Body of pancreas (tissue), 4 donors: Measurements from ENCODE around the gene NLRC4. TPM values are rescaled to one million over a fixed set of nuclear protein-coding genes. Genes with fewer than 3 reads are reported as not detected.
A peak's percentile ranks its signal among the peaks of the same experiment; 100 is the strongest.
"Not testable (repeated sequence)": the region's sequence is repeated elsewhere in the genome, so short reads cannot be mapped to it uniquely, and the experiment has no call there.

ENCODE experiments used
- ATAC-seq: fragments of 150-250 bp; one replicate; pipeline ENCODE4 v1.9.1; 2016
- DNase-seq, 4 donors: peaks; one replicate each; pipeline ENCODE4 v3.0.0-alpha.2; 2019
- H3K27ac ChIP-seq, 4 donors: fragments of 200-600 bp; sonication (generic); 1 replicate in 3 of 4; 2 replicates in 1 of 4; pipeline versions ENCODE4 v1.5.1 to v1.6.1; 2016 to 2019; ENCODE audit warnings: mild to moderate bottlenecking in 1 of 4, mixed read lengths in 1 of 4, moderate library complexity in 1 of 4
- H3K27me3 ChIP-seq, 2 donors: fragments of 200-600 bp; sonication (generic); one replicate each; pipeline ENCODE4 v1.6.0; 2016; ENCODE audit warnings: mild to moderate bottlenecking in 1 of 2
- H3K36me3 ChIP-seq, 2 donors: fragments of 200-600 bp; sonication (generic); replicated peaks in 1 of 2; 2 replicates each; pipeline ENCODE4 v1.5.1; 2016; ENCODE audit warnings: low read depth in 2 of 2; ENCODE audit not compliant: insufficient read depth in 1 of 2
- H3K4me1 ChIP-seq: fragments of 200-600 bp; sonication (generic); one replicate; pipeline ENCODE4 v1.6.0; 2016
- H3K4me3 ChIP-seq, 2 donors: fragments of 200-600 bp; sonication (generic); 1 replicate in 1 of 2; 2 replicates in 1 of 2; pipeline ENCODE4 v1.5.1; 2016 to 2019
- H3K9me3 ChIP-seq, 3 donors: fragments of 200-600 bp; sonication (generic); 1 replicate in 2 of 3; 2 replicates in 1 of 3; pipeline ENCODE4 v1.5.1; 2016
- POLR2A ChIP-seq, 3 donors: fragments of 450-650 bp; IDR thresholded peaks; one replicate each; pipeline ENCODE4 v1.6.1; 2016; ENCODE audit warnings: antibody characterized with exemption in 3 of 3, mild to moderate bottlenecking in 2 of 3
- WGBS, 2 donors: methylation state at CpG; one replicate each; pipeline ENCODE4 v1.1.5; 2017; 5-methylcytosine and 5-hydroxymethylcytosine counted together
- intact Hi-C: fragments of 100-400 bp; cut with DNase I; formaldehyde crosslinking; loops from one replicate; pipeline ENCODE4 v1.15.1; 2023
- total RNA-seq, 2 donors: library from RNA; depleted of rRNA; stranded (reverse); fragments of >200 nt; gene quantifications; one replicate each; pipeline ENCODE4 v1.1.0, GENCODE V29; 2016
- TF ChIP-seq, protein P1 (sequence below), 7 experiments: fragments of 450-650 bp in 4 of 7; fragments of 200-600 bp in 3 of 7; sonication (generic) in 3 of 7; IDR thresholded peaks; one replicate each; pipeline ENCODE4 v1.5.1; 2016 to 2019; ENCODE audit warnings: antibody characterized with exemption in 7 of 7

The NLRC4 gene, protein sequence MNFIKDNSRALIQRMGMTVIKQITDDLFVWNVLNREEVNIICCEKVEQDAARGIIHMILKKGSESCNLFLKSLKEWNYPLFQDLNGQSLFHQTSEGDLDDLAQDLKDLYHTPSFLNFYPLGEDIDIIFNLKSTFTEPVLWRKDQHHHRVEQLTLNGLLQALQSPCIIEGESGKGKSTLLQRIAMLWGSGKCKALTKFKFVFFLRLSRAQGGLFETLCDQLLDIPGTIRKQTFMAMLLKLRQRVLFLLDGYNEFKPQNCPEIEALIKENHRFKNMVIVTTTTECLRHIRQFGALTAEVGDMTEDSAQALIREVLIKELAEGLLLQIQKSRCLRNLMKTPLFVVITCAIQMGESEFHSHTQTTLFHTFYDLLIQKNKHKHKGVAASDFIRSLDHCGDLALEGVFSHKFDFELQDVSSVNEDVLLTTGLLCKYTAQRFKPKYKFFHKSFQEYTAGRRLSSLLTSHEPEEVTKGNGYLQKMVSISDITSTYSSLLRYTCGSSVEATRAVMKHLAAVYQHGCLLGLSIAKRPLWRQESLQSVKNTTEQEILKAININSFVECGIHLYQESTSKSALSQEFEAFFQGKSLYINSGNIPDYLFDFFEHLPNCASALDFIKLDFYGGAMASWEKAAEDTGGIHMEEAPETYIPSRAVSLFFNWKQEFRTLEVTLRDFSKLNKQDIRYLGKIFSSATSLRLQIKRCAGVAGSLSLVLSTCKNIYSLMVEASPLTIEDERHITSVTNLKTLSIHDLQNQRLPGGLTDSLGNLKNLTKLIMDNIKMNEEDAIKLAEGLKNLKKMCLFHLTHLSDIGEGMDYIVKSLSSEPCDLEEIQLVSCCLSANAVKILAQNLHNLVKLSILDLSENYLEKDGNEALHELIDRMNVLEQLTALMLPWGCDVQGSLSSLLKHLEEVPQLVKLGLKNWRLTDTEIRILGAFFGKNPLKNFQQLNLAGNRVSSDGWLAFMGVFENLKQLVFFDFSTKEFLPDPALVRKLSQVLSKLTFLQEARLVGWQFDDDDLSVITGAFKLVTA
- total RNA-seq: under 1 TPM in 1 of 2 donors, not detected in 1; 0.26 TPM

DNA sequence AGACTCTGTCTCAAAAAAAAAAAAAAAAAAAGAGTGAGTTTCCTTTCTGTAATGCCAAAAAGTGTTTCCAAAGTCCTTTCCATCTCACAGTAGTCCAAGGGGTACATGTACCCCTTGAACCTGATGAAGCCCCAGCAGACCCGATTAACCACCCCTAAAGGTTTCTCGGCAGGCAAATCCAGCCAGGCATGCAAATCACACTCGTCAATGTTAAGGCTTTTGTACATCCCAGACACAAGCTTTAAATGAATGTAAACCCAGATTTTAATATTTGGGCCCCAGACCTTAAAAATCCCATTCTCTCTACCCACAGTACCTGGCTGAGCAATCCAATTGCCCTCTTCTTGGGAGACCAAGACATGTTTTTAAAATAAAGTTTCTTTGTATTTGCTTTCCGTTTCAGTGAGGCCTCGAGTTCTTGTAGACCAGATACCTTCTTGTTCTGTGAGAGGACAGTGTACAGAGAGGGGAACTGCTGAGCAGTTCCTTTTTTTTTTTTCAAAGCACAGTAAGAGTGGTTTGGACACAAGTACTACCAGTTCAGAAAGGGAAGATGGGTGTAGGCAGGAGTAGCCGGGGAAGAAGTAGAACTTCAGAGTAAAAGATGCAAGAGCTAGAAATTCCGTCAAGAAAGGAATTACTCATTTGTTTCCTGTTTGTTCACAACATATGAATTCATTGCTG is at the start of gene NLRC4:
Gene NLRC4, minus strand, starts transcription at position 465 of the 684 bp plus-strand sequence. CDS start 8,111 bp downstream, outside the sequence.
- Histone ChIP-seq H3K36me3 (no peaks in the 10 kb centered on the region), H3K4me3 (no peak within 1 kb of the TSS), H3K4me1 (peaks cover 7% of the 10 kb centered on the region), H3K9me3 (no peaks in the 10 kb centered on the region), H3K27ac (peak within 1 kb of the TSS in 3 of 4 donors; percentile 14 to 52 (median 41)), H3K27me3 (no peaks in the 10 kb centered on the region)
- ATAC-seq: no peak
- peak in 1 of 4 donors; percentile 16 for DNase-seq
- intact Hi-C loops: no loop called here
- no peak for TF ChIP-seq POLR2A (IDR thresholded peaks at IDR 0.05)
- TF ChIP-seq, protein P1, sequence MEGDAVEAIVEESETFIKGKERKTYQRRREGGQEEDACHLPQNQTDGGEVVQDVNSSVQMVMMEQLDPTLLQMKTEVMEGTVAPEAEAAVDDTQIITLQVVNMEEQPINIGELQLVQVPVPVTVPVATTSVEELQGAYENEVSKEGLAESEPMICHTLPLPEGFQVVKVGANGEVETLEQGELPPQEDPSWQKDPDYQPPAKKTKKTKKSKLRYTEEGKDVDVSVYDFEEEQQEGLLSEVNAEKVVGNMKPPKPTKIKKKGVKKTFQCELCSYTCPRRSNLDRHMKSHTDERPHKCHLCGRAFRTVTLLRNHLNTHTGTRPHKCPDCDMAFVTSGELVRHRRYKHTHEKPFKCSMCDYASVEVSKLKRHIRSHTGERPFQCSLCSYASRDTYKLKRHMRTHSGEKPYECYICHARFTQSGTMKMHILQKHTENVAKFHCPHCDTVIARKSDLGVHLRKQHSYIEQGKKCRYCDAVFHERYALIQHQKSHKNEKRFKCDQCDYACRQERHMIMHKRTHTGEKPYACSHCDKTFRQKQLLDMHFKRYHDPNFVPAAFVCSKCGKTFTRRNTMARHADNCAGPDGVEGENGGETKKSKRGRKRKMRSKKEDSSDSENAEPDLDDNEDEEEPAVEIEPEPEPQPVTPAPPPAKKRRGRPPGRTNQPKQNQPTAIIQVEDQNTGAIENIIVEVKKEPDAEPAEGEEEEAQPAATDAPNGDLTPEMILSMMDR (IDR thresholded peaks at IDR 0.05): no peak
- WGBS, 2 donors: 71 to 87% methylated on average over 7 of the region's 7 CpGs

DNA sequence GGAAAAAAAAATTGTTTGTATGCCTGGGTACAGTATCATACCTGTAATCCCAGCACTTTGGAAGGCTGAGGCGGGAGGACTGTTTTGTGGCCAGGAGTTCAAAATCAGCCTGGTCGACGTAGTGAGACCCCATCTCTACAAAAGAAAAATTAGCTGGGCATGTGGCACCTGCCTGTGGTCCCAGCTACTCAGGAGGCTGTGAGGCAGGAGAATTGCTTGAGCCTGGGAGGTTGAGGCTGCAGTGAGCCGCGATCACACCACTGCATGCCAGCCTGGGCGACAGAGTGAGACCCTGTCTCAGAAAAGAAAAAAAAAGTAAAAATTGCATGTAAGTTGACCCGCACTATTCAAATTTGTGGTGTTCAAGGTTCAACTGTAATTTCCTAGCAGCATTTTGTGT is 45.9 kb upstream of the NLRC4 start:
- H3K27me3 ChIP-seq: no peaks in the 10 kb centered on the region
- peak overlapping the region in 1 of 4 donors; percentile 26 for H3K27ac ChIP-seq
- H3K9me3 ChIP-seq: no peaks in the 10 kb centered on the region
- 85 to 86% methylated on average over 7 of the region's 7 CpGs for WGBS, 2 donors
- no peaks in the 10 kb centered on the region for H3K36me3 ChIP-seq
- no peak overlapping the region for H3K4me3 ChIP-seq
- TF ChIP-seq POLR2A (IDR thresholded peaks at IDR 0.05): no peak
- TF ChIP-seq, protein P1 (IDR thresholded peaks at IDR 0.05): no peak
- peaks cover 8% of the 10 kb centered on the region for H3K4me1 ChIP-seq
- ATAC-seq (no peak), DNase-seq (no peak)
- intact Hi-C loops: no loop called here

DNA sequence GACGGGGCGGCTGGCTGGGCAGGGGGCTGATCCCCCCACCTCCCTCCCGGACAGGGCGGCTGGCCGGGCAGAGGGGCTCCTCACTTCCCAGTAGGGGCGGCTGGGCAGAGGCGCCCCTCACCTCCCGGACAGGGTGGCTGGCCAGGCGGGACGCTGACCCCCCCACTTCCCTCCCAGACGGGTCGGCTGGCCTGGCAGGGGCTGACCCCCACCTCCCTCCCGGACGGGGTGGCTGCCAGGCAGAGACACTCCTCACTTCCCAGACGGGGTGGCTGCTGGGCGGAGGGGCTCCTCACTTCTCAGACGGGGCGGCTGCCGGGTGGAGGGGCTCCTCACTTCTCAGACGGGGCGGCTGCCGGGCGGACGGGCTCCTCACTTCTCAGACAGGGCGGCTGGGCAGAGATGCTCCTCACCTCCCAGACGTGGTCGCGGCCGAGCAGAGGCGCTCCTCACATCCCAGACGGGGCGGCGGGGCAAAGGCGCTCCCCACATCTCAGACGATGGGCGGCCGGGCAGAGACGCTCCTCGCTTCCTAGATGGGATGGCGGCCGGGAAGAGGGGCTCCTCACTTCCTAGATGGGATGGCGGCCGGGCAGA is 29.4 kb upstream of the NLRC4 start:
- H3K4me3 ChIP-seq, intact Hi-C loops, H3K36me3 ChIP-seq, DNase-seq, H3K27me3 ChIP-seq, H3K9me3 ChIP-seq, H3K27ac ChIP-seq, ATAC-seq: not testable (repeated sequence)
- 94 to 96% methylated on average over 11 to 16 of the region's 43 CpGs for WGBS, 2 donors
- H3K4me1 ChIP-seq: peaks cover 16% of the 10 kb centered on the region

DNA sequence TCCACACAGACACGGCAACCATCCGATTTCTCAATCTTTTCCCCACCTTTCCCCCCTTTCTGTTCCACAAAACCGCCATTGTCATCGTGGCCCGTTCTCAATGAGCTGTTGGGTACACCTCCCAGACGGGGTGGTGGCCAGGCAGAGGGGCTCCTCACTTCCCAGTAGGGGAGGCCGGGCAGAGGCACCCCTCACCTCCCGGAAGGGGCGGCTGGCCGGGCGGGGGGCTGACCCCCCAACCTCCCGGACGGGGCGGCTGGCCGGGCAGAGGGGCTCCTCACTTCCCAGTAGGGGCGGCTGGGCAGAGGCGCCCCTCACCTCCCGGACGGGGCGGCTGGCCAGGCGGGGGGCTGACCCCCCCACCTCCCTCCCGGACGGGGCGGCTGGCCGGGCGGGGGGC is 28.8 kb upstream of the NLRC4 start:
- not testable (repeated sequence) for ATAC-seq, H3K36me3 ChIP-seq
- WGBS, 2 donors: 98 to 100% methylated on average over 5 to 7 of the region's 26 CpGs

DNA sequence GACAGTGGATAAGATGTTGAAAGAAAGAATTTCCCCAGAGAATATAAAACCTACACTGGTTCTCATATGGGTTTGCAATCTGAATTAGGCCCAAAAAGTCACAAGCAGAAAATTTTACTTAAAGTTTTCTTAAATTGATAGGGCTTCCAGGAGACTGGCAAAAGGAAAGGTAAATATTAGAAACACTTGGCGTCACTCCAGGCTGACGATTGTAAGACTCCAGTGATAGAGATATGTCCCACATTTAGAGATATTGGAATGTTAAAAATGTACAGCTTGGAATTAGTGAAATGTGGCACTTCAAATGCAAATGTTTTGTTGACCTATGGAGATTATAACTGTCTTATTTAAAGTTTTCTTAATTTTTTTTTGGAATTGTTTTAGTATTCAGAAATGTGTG is 27.1 kb upstream of the NLRC4 start:
- TF ChIP-seq, protein P1 (IDR thresholded peaks at IDR 0.05): no peak
- TF ChIP-seq POLR2A (IDR thresholded peaks at IDR 0.05): no peak
- Histone ChIP-seq H3K4me1 (peaks cover 36% of the 10 kb centered on the region), H3K27ac (no peak overlapping the region), H3K9me3 (no peaks in the 10 kb centered on the region), H3K36me3 (no peaks in the 10 kb centered on the region), H3K4me3 (no peak overlapping the region), H3K27me3 (no peaks in the 10 kb centered on the region)
- 8 to 22% methylated on average over 2 of the region's 2 CpGs for whole genome bisulfite sequencing, 2 donors
- intact Hi-C loops: no loop called here
- ATAC-seq: no peak
- DNase-seq: peak; percentile 45 to 69 (median 54)

More for the DNA sequence above, 28.8 kb upstream of the NLRC4 start:
- DNase-seq, H3K4me3 ChIP-seq, intact Hi-C loops, H3K27me3 ChIP-seq, H3K9me3 ChIP-seq, H3K27ac ChIP-seq: not testable (repeated sequence)
- peaks cover 22% of the 10 kb centered on the region for H3K4me1 ChIP-seq
